Heart left ventricle (tissue), 13 donors: ENCODE results near the gene MMGT1.

Source experiments
- CTCF ChIP-seq, 12 donors: fragments of 200-600 bp; sonication (generic) in 4 of 12; IDR thresholded peaks; one replicate each; pipeline versions ENCODE4 v1.5.0 to v1.8.0; 2018 to 2022; ENCODE audit warnings: antibody characterized with exemption in 12 of 12, mild to moderate bottlenecking in 5 of 12
- POLR2A ChIP-seq, 2 donors: fragments of 450-650 bp; IDR thresholded peaks; one replicate each; pipeline ENCODE4 v1.6.1; 2017; ENCODE audit warnings: antibody characterized with exemption in 2 of 2, mild to moderate bottlenecking in 2 of 2, moderate library complexity in 2 of 2
- donor health status: ischemic (EF 13 %, LVEDD 7.1; RV severe dilation, severe dysfunction).
- donor health status: DM: no; HTN: yes; CAD: no.
- donor health status: DM: no; HTN: no; CAD: no.
- donor health status: ischemic (EF 25% LVEDD 6.9; RV normal size, moderate dysfunction).
- donor health status: ischemic (EF 25% LVEDD 5.7; RV mildly dilated, moderate dysfunction).
- donor health status: ischemic (EF 35%, LVEDD 5.7; RV mildly dilated, moderate dysfunction).
- donor health status: nonischemic (EF 11% LVEDD 7.7; RV severe dilation, severe dysfunction).
- donor health status: DM: yes; HTN: yes; CAD: no.
- donor health status: PGD.
- donor health status: ischemic (EF 29% LVEDD 5.4; RV normal size, mild dysfunction).
- donor health status: nonischemic (EF 23%, LVEDD 6.1; RV moderate dilation, normal function).

GRCh38 chrX:135923353-135923752, 50.4 kb downstream of the MMGT1 start:
- TF ChIP-seq POLR2A (IDR thresholded peaks at IDR 0.05) (no peak), CTCF (IDR thresholded peaks at IDR 0.05) (no peak)
